ENCODE measurements around the gene DENND5A. TPM values are rescaled to one million over a fixed set of nuclear protein-coding genes. Genes with fewer than 3 reads are reported as not detected.

DENND5A gene
- total RNA-seq, 6 experiments from 2014 or later: 14.4 to 38.7 (median 20.4) TPM

DNA sequence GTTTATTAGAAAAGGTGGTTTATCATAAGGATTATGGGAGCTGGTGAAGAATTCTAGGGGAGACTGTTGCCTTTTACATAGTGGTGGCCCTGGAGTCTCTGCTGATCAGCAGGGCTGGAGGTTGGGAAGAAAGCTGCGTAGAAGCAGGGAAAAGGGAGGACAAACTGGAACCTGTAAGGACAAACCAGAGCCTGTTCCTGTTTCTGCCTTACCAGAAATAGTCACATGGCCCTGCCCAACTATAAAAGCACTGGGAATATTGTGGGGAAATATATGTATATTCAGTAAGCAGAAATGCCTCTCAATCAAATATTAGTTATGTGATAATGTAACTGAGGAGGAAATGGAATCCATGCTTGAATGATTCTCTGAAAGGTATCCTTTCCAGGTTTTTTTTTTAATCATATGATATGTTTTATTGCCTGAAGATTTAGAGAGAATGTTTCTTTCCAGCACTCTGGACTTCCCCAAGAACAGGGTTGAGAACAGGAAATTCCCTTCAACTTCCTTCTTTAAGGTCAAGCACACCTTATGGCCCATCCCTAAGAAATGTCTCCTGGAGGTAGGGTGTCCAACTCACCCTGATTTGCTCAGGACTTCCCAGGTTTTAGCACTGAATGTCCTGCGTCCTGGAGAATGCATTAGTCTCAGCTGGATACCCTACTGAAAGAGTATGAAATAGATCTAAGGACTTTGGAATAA, 139.8 kb downstream of the DENND5A start:
- Histone ChIP-seq H3K27ac (no peak overlapping the region), H3K9me3 (no peaks in the 10 kb centered on the region), H3K36me3 (no peaks in the 10 kb centered on the region), H3K4me1 (no peaks in the 10 kb centered on the region), H3K4me3 (no peak overlapping the region), H3K27me3 (no peaks in the 10 kb centered on the region)
- DNase-seq (no peak), ATAC-seq (no peak)
- TF ChIP-seq, protein P1, sequence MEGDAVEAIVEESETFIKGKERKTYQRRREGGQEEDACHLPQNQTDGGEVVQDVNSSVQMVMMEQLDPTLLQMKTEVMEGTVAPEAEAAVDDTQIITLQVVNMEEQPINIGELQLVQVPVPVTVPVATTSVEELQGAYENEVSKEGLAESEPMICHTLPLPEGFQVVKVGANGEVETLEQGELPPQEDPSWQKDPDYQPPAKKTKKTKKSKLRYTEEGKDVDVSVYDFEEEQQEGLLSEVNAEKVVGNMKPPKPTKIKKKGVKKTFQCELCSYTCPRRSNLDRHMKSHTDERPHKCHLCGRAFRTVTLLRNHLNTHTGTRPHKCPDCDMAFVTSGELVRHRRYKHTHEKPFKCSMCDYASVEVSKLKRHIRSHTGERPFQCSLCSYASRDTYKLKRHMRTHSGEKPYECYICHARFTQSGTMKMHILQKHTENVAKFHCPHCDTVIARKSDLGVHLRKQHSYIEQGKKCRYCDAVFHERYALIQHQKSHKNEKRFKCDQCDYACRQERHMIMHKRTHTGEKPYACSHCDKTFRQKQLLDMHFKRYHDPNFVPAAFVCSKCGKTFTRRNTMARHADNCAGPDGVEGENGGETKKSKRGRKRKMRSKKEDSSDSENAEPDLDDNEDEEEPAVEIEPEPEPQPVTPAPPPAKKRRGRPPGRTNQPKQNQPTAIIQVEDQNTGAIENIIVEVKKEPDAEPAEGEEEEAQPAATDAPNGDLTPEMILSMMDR (IDR thresholded peaks at IDR 0.05): no peak
- TF ChIP-seq POLR2A (IDR thresholded peaks at IDR 0.05): no peak
- intact Hi-C loops (cut with DNase I): no loop called here
- WGBS (ENCODE audit: insufficient coverage, low coverage, low lambda C conversion rate, missing lambda C conversion rate): 85% methylated on average over 2 of the region's 2 CpGs

DNA sequence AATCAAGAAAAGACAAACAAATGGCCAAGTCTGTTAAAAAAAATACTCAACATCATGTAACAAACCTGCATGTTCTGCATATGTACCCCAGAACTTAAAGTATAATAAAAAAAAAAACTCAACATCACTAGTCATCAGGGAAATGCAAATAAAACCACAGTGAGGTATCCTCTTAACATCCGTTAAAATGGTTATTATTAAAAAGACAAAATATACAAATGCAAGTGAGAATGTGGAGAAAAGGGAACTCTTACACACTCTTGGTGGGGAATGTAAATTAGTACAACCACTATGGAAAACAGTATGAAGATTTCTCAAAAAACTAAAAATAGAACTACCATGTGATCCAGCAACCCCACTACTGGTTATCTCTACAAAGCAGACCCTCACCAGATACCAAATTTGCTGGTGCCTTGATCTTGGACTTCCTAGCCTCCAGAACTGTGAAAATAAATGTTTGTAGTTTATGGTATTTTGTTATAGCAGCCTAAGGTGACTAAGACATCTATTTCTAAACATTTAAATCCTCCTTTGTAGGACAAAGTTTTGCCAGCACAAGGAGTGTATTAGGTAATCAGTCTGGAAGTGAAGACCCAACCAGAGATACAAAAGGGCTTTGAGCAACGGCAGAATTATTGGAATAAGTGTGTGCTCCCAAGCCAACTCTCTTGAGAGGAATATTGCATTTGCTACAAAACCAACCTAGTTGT, 141.4 kb downstream of the DENND5A start:
- intact Hi-C loops (cut with DNase I): no loop called here
- H3K4me3 ChIP-seq: no peak overlapping the region

DNA sequence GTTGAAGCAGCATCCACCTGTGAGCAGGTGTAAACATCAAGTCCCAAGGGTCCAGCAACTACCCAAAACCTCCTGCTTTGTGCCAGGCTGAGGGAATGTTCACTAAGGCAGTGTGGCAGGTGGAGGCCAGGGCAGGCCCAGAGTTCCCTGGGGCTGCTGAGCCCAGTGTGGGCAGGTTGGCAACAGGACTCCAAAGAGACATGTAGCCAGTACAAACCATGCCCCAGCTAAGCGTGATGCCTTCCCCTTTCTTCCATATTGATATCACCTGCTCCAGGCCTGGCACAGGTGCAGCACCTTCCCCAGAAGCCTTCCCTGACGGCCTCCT, 143.7 kb downstream of the DENND5A start:
- ATAC-seq (no peak), DNase-seq (no peak)
- Histone ChIP-seq H3K36me3 (no peaks in the 10 kb centered on the region), H3K4me1 (no peaks in the 10 kb centered on the region), H3K9me3 (no peaks in the 10 kb centered on the region), H3K27ac (no peak overlapping the region), H3K4me3 (no peak overlapping the region), H3K27me3 (no peaks in the 10 kb centered on the region)
- intact Hi-C loops (cut with DNase I): no loop called here
- 90% methylated on average over 2 of the region's 2 CpGs for WGBS (ENCODE audit: insufficient coverage, low coverage, low lambda C conversion rate, missing lambda C conversion rate)
- TF ChIP-seq POLR2A (IDR thresholded peaks at IDR 0.05): no peak
- TF ChIP-seq, protein P1 (IDR thresholded peaks at IDR 0.05): no peak

More for the DNA sequence above, 141.4 kb downstream of the DENND5A start:
- Histone ChIP-seq H3K4me1 (no peaks in the 10 kb centered on the region), H3K9me3 (no peaks in the 10 kb centered on the region), H3K27ac (no peak overlapping the region), H3K36me3 (no peaks in the 10 kb centered on the region), H3K27me3 (no peaks in the 10 kb centered on the region)
- no peak for TF ChIP-seq POLR2A (IDR thresholded peaks at IDR 0.05)
- TF ChIP-seq, protein P1 (IDR thresholded peaks at IDR 0.05): no peak
- no peak for DNase-seq
- no peak for ATAC-seq
- WGBS (ENCODE audit: insufficient coverage, low coverage, low lambda C conversion rate, missing lambda C conversion rate): 71% methylated on average over 2 of the region's 2 CpGs

DNA sequence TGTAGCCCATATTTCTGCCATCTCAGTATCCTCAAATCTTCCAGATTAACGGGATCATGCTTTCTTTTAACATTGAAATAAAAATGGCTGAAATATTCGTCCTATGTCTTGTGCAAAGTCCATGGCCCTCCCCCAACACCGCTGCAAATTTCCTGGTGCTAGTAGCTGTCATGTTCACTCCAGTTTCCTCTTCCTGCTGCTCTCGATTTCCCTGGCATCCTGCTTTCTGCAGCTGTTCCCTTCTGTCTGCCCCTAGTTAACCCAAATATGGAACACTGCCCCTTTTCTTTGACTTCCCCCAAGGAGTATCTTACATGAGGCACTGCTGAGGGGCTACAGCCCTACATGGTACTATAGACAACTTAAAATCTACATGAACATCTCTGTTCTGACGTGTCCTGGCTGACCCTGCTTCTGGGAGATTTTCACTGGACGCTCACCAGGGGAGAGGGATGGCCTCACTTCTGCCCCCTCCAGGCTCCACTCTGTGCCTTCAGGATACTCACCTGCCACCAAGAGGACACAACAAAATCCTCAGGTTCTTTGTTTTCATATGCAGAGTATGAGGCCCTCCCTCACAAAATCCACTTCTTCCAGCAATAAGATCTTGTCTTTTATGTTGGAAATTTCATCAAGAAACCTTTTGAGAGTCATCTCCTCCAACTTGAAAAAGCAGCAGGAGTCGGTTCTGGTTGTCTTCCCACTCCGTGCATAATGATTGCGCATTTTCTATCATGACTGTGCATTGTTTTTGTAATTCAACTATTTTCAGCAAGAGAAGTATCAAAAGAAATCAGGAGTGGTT, 144.3 kb downstream of the DENND5A start:
- no peaks in the 10 kb centered on the region for H3K27me3 ChIP-seq
- 66% methylated on average over 8 of the region's 9 CpGs for WGBS (ENCODE audit: insufficient coverage, low coverage, low lambda C conversion rate, missing lambda C conversion rate)
- ATAC-seq (no peak), DNase-seq (no peak)
- H3K9me3 ChIP-seq: no peaks in the 10 kb centered on the region
- H3K36me3 ChIP-seq: no peaks in the 10 kb centered on the region
- H3K4me3 ChIP-seq: no peak overlapping the region
- no peak overlapping the region for H3K27ac ChIP-seq
- intact Hi-C loops (cut with DNase I): no loop called here
- no peaks in the 10 kb centered on the region for H3K4me1 ChIP-seq
- TF ChIP-seq POLR2A (IDR thresholded peaks at IDR 0.05): no peak
- TF ChIP-seq, protein P1 (IDR thresholded peaks at IDR 0.05): no peak

Measured in right lobe of liver (tissue), 6 donors.